ENCODE data around the gene MCM7. TPM values are rescaled to one million over a fixed set of nuclear protein-coding genes. Genes with fewer than 3 reads are reported as not detected.
A peak's percentile ranks its signal among the peaks of the same experiment; 100 is the strongest.

MCM7 gene
- total RNA-seq, 1 donor from 2014 or later, result 244 TPM

DNA sequence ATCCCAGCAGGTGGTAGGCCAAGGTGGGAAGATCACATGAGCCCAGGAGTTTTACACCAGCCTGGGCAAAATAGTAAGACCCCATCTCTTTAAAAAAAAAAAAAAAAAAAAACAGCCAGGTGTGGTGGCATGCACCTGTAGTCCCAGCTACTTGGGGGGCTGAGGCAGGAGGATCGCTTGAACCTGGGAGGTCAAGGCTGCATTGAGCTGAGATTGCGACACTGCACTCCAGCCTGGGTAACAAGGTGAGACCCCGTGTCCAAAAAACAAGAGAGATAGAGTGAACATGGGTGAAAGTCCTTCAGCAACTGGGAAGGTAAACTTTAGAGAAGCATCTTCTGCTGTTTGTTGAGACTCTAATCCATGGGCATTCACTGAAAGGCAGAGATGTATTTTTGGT is 41.3 kb upstream of the MCM7 start:
- Mint-ChIP-seq H3K4me1 (ENCODE audit: unreplicated experiment) (no peaks in the 10 kb centered on the region), H3K36me3 (no peaks in the 10 kb centered on the region), H3K27me3 (peaks cover 3% of the 10 kb centered on the region), H3K9me3 (no peaks in the 10 kb centered on the region), H3K4me3 (no peak overlapping the region), H3K27ac (no peak overlapping the region)
- DNase-seq (ENCODE audit: extremely low spot score, unreplicated experiment), result no peak
- TF ChIP-seq, protein P1, sequence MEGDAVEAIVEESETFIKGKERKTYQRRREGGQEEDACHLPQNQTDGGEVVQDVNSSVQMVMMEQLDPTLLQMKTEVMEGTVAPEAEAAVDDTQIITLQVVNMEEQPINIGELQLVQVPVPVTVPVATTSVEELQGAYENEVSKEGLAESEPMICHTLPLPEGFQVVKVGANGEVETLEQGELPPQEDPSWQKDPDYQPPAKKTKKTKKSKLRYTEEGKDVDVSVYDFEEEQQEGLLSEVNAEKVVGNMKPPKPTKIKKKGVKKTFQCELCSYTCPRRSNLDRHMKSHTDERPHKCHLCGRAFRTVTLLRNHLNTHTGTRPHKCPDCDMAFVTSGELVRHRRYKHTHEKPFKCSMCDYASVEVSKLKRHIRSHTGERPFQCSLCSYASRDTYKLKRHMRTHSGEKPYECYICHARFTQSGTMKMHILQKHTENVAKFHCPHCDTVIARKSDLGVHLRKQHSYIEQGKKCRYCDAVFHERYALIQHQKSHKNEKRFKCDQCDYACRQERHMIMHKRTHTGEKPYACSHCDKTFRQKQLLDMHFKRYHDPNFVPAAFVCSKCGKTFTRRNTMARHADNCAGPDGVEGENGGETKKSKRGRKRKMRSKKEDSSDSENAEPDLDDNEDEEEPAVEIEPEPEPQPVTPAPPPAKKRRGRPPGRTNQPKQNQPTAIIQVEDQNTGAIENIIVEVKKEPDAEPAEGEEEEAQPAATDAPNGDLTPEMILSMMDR (conservative IDR thresholded peaks at IDR 0.05), result no peak

DNA sequence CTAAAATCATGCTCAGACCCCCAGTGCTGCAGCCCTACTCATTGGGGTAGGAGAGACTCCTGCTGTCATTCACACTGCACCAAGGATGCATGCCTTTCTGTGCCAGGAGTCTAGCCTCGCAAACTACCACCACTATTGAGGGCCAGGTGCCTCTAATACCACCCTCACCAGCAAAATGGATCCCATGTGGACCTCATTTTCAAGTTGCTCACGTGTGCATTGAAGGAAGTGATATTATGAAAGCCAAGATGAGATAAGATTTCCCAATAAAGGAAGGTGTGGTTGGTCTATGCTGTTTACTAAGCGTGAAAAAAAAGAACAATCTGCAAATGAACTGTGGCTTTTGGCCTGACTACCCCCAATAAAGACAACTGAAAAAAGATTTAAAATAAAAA is 40.4 kb upstream of the MCM7 start:
- H3K4me1 Mint-ChIP-seq (ENCODE audit: unreplicated experiment), result no peaks in the 10 kb centered on the region
- H3K4me3 Mint-ChIP-seq, result no peak overlapping the region
- no peak for DNase-seq (ENCODE audit: extremely low spot score, unreplicated experiment)
- H3K27ac Mint-ChIP-seq, result no peak overlapping the region
- TF ChIP-seq, protein P1 (conservative IDR thresholded peaks at IDR 0.05), result no peak
- peaks cover 3% of the 10 kb centered on the region for H3K27me3 Mint-ChIP-seq
- no peaks in the 10 kb centered on the region for H3K36me3 Mint-ChIP-seq
- H3K9me3 Mint-ChIP-seq, result no peaks in the 10 kb centered on the region

DNA sequence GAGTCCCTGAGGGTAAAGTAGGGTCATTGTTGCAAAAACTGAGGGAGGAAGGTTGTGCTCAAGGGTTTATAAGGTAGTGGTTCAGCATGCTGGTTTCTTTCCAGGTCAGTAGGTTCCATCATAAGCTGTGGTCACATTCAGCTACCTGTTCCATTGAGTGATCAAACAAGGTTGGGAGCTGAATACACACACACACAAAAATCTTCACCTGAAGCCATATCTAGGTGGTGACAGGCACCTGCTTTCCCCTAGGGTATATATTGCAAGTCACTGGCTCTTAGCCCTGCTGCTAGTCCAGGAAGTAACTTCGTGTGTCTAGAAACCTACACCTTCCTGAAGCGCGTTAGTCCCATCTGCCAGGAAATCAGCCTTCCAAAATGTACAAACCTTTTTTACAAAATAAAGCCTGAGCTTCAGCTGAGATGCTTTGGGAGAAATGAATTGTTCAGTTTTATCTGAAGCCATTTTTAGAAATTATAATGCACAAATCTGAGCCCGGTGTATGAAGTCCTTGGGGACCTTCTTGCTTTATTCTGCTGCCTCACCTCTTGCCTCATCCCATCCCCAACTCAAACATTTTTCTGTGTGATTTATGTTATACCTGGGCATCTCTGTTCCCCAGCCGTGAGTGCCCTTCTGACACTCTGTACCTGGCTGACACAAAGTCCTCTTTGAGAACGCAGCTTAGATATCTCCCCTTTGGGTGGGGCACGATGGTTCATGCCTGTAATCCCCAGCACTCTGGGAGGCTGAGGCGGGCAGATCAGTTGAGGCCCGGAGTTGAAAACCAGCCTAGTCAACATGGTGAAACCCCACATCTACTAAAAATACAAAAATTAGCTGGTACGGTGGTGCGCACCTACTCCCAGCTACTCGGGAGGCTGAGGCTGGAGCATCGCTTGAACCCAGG is 36.9 kb upstream of the MCM7 start:
- peaks cover 4% of the 10 kb centered on the region for H3K4me1 Mint-ChIP-seq (ENCODE audit: unreplicated experiment)
- no peaks in the 10 kb centered on the region for H3K9me3 Mint-ChIP-seq
- no peak for DNase-seq (ENCODE audit: extremely low spot score, unreplicated experiment)
- H3K4me3 Mint-ChIP-seq, result no peak overlapping the region
- peaks cover 3% of the 10 kb centered on the region for H3K27me3 Mint-ChIP-seq
- TF ChIP-seq, protein P1 (conservative IDR thresholded peaks at IDR 0.05), result no peak
- H3K36me3 Mint-ChIP-seq, result no peaks in the 10 kb centered on the region
- no peak overlapping the region for H3K27ac Mint-ChIP-seq

DNA sequence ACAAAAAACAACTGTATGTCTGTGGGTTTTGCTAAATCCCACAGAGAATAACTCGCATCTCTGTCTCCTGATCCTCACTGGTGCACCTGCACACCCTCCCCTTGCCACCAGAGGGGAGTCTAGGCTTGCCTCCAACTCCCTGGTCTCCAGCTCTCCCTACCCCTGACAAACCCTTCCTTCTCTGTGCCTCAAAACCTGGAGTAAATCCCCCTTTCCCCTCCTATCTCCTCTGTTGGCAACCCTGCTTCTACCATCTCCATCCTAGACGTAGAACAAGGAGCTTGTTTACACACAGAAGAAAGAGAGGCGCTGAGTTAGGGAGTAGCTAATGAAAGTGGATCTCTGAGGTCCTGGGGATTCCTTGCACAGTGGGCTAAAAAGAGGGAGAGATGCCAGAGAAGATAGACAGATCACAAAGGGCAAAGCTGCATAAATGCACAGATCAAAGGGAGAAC is 31.5 kb upstream of the MCM7 start:
- H3K4me3 Mint-ChIP-seq, result peak overlapping the region; percentile 20
- TF ChIP-seq, protein P1 (conservative IDR thresholded peaks at IDR 0.05), result peak; percentile 90
- H3K9me3 Mint-ChIP-seq, result no peaks in the 10 kb centered on the region
- no peaks in the 10 kb centered on the region for H3K36me3 Mint-ChIP-seq
- no peaks in the 10 kb centered on the region for H3K27me3 Mint-ChIP-seq
- peak overlapping the region; percentile 53 for H3K27ac Mint-ChIP-seq
- DNase-seq (ENCODE audit: extremely low spot score, unreplicated experiment), result no peak
- H3K4me1 Mint-ChIP-seq (ENCODE audit: unreplicated experiment), result peaks cover 18% of the 10 kb centered on the region

DNA sequence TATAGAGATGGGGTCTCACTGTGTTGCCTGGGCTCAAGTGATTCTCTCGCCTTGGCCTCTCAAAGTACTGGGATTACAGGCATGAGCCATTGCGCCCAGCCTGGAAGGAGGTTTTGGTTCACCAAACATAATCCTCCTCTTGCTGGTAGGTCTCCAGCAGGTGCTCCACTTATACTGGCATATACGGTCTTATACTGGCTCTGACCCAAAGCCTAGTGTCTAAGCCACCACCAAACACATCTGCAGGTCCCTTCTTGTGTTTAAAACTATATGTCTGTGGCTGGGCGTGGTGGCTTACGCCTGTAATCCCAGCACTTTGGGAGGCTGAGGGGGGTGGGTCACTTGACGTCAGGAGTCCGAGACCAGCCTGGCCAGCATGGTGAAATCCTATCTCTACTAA is 30.9 kb upstream of the MCM7 start:
- H3K4me3 Mint-ChIP-seq, result peak overlapping the region; percentile 20
- no peaks in the 10 kb centered on the region for H3K9me3 Mint-ChIP-seq
- no peak for DNase-seq (ENCODE audit: extremely low spot score, unreplicated experiment)
- no peak overlapping the region for H3K27ac Mint-ChIP-seq
- no peaks in the 10 kb centered on the region for H3K36me3 Mint-ChIP-seq
- H3K4me1 Mint-ChIP-seq (ENCODE audit: unreplicated experiment), result peaks cover 18% of the 10 kb centered on the region
- TF ChIP-seq, protein P1 (conservative IDR thresholded peaks at IDR 0.05), result no peak
- no peaks in the 10 kb centered on the region for H3K27me3 Mint-ChIP-seq

Measured in type B pancreatic cell (in vitro differentiated cells).